HepG2 (cell line): ENCODE data around the gene ETV5. TPM values are rescaled to one million over a fixed set of nuclear protein-coding genes. Genes with fewer than 3 reads are reported as not detected.

Experiments used
- ATAC-seq: fragments of 200-7000 bp; cut with Tn5 transposase; 3 replicates; pipeline ENCODE4 v1.9.1; 2020; ENCODE audit warnings: mild to moderate bottlenecking, moderate library complexity
- BruUV-seq: library from RNA; stranded (reverse); fragments of 400-500 nt; replicated peaks from 2 replicates; lab custom pipeline; 2021; lab: Mats Ljungman, UMichigan
- CTCF ChIA-PET: fragments of 300-600 bp; formaldehyde crosslinking; extraction: SDS; loops from one replicate; lab custom pipeline; 2021; ENCODE audit warnings: low total read pairs, inconsistent platforms, low intra/inter-chr PET ratio; lab: Yijun Ruan, JAX
- POLR2A ChIA-PET: fragments of 350-600 bp; sonication (Branson Sonifier 250); formaldehyde crosslinking; loops from one replicate; lab custom pipeline; 2020; ENCODE audit warnings: antibody characterized with exemption, inconsistent platforms; lab: Yijun Ruan, JAX
- DNase-seq: peaks from one replicate; pipeline ENCODE4 v3.0.0-alpha.2; 2015; ENCODE audit warnings: low spot score
- FAIRE-seq: peaks from 3 replicates; lab custom pipeline; 2011; peaks lifted over from hg19 to GRCh38; lab: Jason Lieb, UNC
- H2AFZ ChIP-seq: one replicate; pipeline ENCODE4 v1.6.1; 2011; ENCODE audit warnings: low read length, inconsistent platforms
- H3K27ac ChIP-seq: fragments of 300-600 bp; 3 replicates; pipeline ENCODE4 v1.8.0; 2011; ENCODE audit warnings: mixed run types, mild to moderate bottlenecking, mixed read lengths, low read length, inconsistent platforms; ENCODE audit not compliant: insufficient read depth; ENCODE audit errors: extremely low read length
- H3K27me3 ChIP-seq, 2 experiments: fragments of 200-600 bp in 1 of 2; 2 replicates in 1 of 2; 3 replicates in 1 of 2; pipeline versions ENCODE4 v1.6.0 to v1.8.0; 2011; ENCODE audit warnings: low read length in 2 of 2, mild to moderate bottlenecking in 2 of 2, moderate library complexity in 2 of 2, inconsistent platforms in 1 of 2; ENCODE audit not compliant: insufficient read depth in 2 of 2, control insufficient read depth in 1 of 2
- H3K36me3 ChIP-seq, 2 experiments: fragments of 200-600 bp in 1 of 2; replicated peaks in 1 of 2; 2 replicates in 1 of 2; 3 replicates in 1 of 2; pipeline versions ENCODE4 v1.5.1 to v1.8.0; 2011; ENCODE audit warnings: low read length in 2 of 2, inconsistent platforms in 1 of 2; ENCODE audit not compliant: insufficient read depth in 2 of 2, control insufficient read depth in 1 of 2
- H3K4me1 ChIP-seq: 2 replicates; pipeline ENCODE4 v1.5.1; 2012; ENCODE audit warnings: low read length, inconsistent platforms; ENCODE audit not compliant: insufficient read depth
- H3K4me2 ChIP-seq: 2 replicates; pipeline ENCODE4 v1.6.0; 2011; ENCODE audit warnings: low read depth, low read length, inconsistent platforms
- H3K4me3 ChIP-seq, 3 experiments: fragments of 200-600 bp in 1 of 3; sonication (generic), shearing (Covaris generic) in 1 of 3; replicated peaks in 1 of 3; 2 replicates each; pipeline ENCODE4 v1.5.1; 2011 to 2016; ENCODE audit warnings: low read length in 3 of 3, inconsistent platforms in 2 of 3, low read depth in 2 of 3, mild to moderate bottlenecking in 2 of 3, control low read depth in 1 of 3, mixed read lengths in 1 of 3; ENCODE audit not compliant: insufficient read depth in 1 of 3
- H3K79me2 ChIP-seq: one replicate; pipeline ENCODE4 v1.6.1; 2011; ENCODE audit warnings: low read length, inconsistent platforms; ENCODE audit not compliant: insufficient read depth
- H3K9ac ChIP-seq: 2 replicates; pipeline ENCODE4 v1.6.0; 2011; ENCODE audit warnings: mild to moderate bottlenecking, low read depth, low read length, inconsistent platforms; ENCODE audit not compliant: insufficient read depth
- H3K9me3 ChIP-seq: 2 replicates; pipeline ENCODE4 v1.5.1; 2012; ENCODE audit warnings: mild to moderate bottlenecking, low read length
- H4K20me1 ChIP-seq: 2 replicates; pipeline ENCODE4 v1.6.0; 2011; ENCODE audit warnings: inconsistent platforms, mild to moderate bottlenecking, low read length, moderate library complexity; ENCODE audit not compliant: insufficient read depth
- FOXA3 ChIP-seq: IDR thresholded peaks from 2 replicates; pipeline ENCODE4 v1.6.1; 2016; ENCODE audit warnings: missing genetic modification reagents, missing compliant biosample characterization
- FOXP1 ChIP-seq, 2 experiments: fragments of 450-650 bp in 1 of 2; IDR thresholded peaks; 2 replicates each; pipeline ENCODE4 v1.6.1; 2017 to 2018; ENCODE audit warnings: antibody characterized with exemption in 1 of 2
- GABPA ChIP-seq, 2 experiments: IDR thresholded peaks; 2 replicates each; pipeline ENCODE4 v1.6.1; 2011 to 2016; ENCODE audit warnings: low read depth in 2 of 2, low read length in 1 of 2, missing biosample characterization in 1 of 2, missing genetic modification characterization in 1 of 2
- HNF4G ChIP-seq, 2 experiments: sonication (generic) in 1 of 2; formaldehyde crosslinking in 1 of 2; IDR thresholded peaks; 2 replicates each; pipeline versions ENCODE4 v1.4.0 to v1.6.1; 2011 to 2020; ENCODE audit warnings: borderline replicate concordance in 2 of 2, low read depth in 2 of 2, mild to moderate bottlenecking in 2 of 2, low read length in 1 of 2, missing genetic modification reagents in 1 of 2, moderate library complexity in 1 of 2
- RARA ChIP-seq: IDR thresholded peaks from 2 replicates; pipeline ENCODE4 v1.6.1; 2016; ENCODE audit warnings: missing genetic modification reagents, missing compliant biosample characterization
- SAP130 ChIP-seq: IDR thresholded peaks from 2 replicates; pipeline ENCODE4 v1.6.1; 2016; ENCODE audit warnings: low read depth
- SKI ChIP-seq: fragments of 450-650 bp; IDR thresholded peaks from one replicate; pipeline ENCODE4 v1.6.1; 2018; ENCODE audit warnings: mild to moderate bottlenecking; ENCODE audit not compliant: partially characterized antibody
- SOX5 ChIP-seq: IDR thresholded peaks from 2 replicates; pipeline ENCODE4 v1.6.1; 2016; ENCODE audit warnings: borderline replicate concordance
- TCF7 ChIP-seq: sonication (generic); IDR thresholded peaks from 2 replicates; pipeline ENCODE4 v1.6.1; 2016; ENCODE audit warnings: antibody characterized with exemption, low read depth
- TRIM24 ChIP-seq: sonication (generic); formaldehyde crosslinking; IDR thresholded peaks from 2 replicates; pipeline ENCODE4 v1.8.0; 2022; ENCODE audit warnings: mild to moderate bottlenecking, missing genetic modification reagents
- ZFX ChIP-seq: sonication (generic); formaldehyde crosslinking; IDR thresholded peaks from 2 replicates; pipeline ENCODE4 v1.4.0; 2020; ENCODE audit warnings: mild to moderate bottlenecking, low read depth, missing genetic modification reagents, moderate library complexity
- ZNF138 ChIP-seq: sonication (generic); formaldehyde crosslinking; IDR thresholded peaks from 2 replicates; pipeline ENCODE4 v1.5.0; 2020; ENCODE audit warnings: mild to moderate bottlenecking, low read depth, missing genetic modification reagents
- WGBS: methylation state at CpG from one replicate; pipeline ENCODE4 v1.1.6; 2017; ENCODE audit warnings: low lambda C conversion rate; 5-methylcytosine and 5-hydroxymethylcytosine counted together
- in situ Hi-C: cut with HindIII; loops from 2 replicates; pipeline ENCODE4 v1.10.0; 2017; ENCODE audit warnings: low pct_unique_long_range_greater_than_20kb; ENCODE audit not compliant: extremely low pct_ligation_motif_present
- intact Hi-C: fragments of 100-400 bp; cut with micrococcal nuclease; formaldehyde crosslinking; loops from one replicate; pipeline ENCODE4 v1.10.0; 2022; ENCODE audit not compliant: unreplicated experiment
- polyA plus RNA-seq, 8 experiments: library from polyadenylated mRNA; depleted of rRNA in 3 of 8; stranded (reverse) in 7 of 8; unstranded in 1 of 8; fragments of >200 nt; fragmentation: Illumina TruSeq in 4 of 8; extraction: Trizol in 4 of 8; gene quantifications; 2 replicates each; pipeline versions ENCODE4 v1.2.1 to v1.2.3, GENCODE V29; 2011 to 2016; ENCODE audit warnings: low read depth in 4 of 8, missing spikeins in 1 of 8, mixed read lengths in 1 of 8; ENCODE audit not compliant: insufficient read depth in 1 of 8
- total RNA-seq, 5 experiments: library from RNA; depleted of rRNA; stranded (reverse); fragments of >200 nt; fragmentation: Illumina TruSeq; extraction: Trizol; gene quantifications; 2 replicates each; pipeline ENCODE4 v1.2.3, GENCODE V29; 2016; ENCODE audit warnings: low read depth in 1 of 5
- TF ChIP-seq, protein P1 (sequence below): sonication (generic); formaldehyde crosslinking; IDR thresholded peaks from 2 replicates; pipeline ENCODE4 v1.5.0; 2020; ENCODE audit warnings: mild to moderate bottlenecking, missing genetic modification reagents, moderate library complexity
- TF ChIP-seq, protein P2 (sequence below): IDR thresholded peaks from 2 replicates; pipeline ENCODE4 v1.6.1; 2012; ENCODE audit warnings: inconsistent platforms
- TF ChIP-seq, protein P3 (sequence below): sonication (generic); formaldehyde crosslinking; IDR thresholded peaks from 2 replicates; pipeline ENCODE4 v1.4.0; 2020; ENCODE audit warnings: missing genetic modification reagents

ETV5 gene
- total and polyA plus RNA-seq, 2 of the 13 experiments (the other 11 are each of a cell fraction or from before 2014, with no cell fraction given) = 52.9 to 57.2 TPM

DNA sequence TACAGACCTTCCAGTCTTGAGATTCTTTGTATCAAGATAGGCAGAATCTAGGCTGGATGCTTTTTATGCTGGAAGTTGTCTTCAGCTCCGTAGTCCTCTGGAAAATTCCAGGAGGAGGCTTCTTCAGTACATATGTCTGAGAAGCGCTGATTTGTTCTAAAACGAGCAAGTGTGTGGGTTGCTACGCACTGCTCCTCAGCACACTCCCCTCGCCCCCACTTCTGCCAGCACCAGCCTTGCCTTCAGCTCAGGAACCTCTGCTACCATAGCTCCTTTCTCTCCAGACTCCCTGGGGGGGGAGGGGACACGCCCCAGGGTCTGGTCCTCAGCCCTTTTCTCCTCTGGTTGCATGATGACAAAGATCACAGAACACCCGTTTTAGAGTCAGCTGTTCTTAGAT is 95.6 kb downstream of the ETV5 start:
- no peak for FAIRE-seq
- TF ChIP-seq ZNF138 (CRISPR knock-in tag) (no peak), ZFX (CRISPR knock-in tag) (no peak), FOXA3 (no peak)
- Histone ChIP-seq H3K79me2 (no peaks in the 10 kb centered on the region), H3K9me3 (no peaks in the 10 kb centered on the region), H3K9ac (no peak overlapping the region), H3K4me1 (peaks cover 13% of the 10 kb centered on the region; the same call in 1 of the 2 replicates), H2AFZ (no peak overlapping the region), H3K4me3 (no peak overlapping the region), H3K27ac (no peak overlapping the region), H3K4me2 (no peak overlapping the region), H3K36me3 (no peaks in the 10 kb centered on the region), H3K27me3 (peaks cover 2 to 3% of the 10 kb centered on the region in 2 experiments; a peak in 3 of 5 replicates), H4K20me1 (no peaks in the 10 kb centered on the region)
- in situ Hi-C loops = no loop called here
- no peak for ATAC-seq
- 47% methylated on average over 7 of the region's 7 CpGs for WGBS
- intact Hi-C loops = no loop called here
- ChIA-PET POLR2A (no interaction called here), CTCF (no interaction called here)
- BruUV-seq = no TSS peak
- DNase-seq = no peak

DNA sequence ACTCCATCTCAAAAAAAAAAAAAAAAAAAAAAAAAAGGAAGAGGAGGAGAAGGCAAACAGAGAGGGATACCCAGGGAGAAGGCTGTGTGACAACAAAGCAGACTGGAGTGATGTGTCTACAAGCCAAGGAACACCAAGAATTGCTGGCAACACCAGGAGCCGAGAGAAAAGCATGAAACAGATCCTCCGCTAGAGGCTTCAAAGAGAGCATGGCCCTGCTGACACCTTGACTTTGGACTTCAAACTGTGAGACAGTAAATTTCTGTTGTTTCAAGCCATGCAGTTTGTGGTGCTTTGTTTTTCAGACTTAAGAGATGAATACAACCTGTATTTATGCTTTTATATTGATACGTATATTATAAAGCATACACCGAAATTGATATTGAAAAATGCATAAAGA is 96.8 kb downstream of the ETV5 start:
- BruUV-seq = no TSS peak
- H3K4me2 ChIP-seq = peak overlapping the region; percentile 3; the same call in 1 of the 2 replicates
- no peak overlapping the region for H3K27ac ChIP-seq
- DNase-seq = peak; percentile 57
- POLR2A ChIA-PET = no interaction called here
- H3K4me1 ChIP-seq = peaks cover 13% of the 10 kb centered on the region; the same call in 1 of the 2 replicates
- H3K9me3 ChIP-seq = no peaks in the 10 kb centered on the region
- H3K27me3 ChIP-seq = peaks cover 0 to 2% of the 10 kb centered on the region in 2 experiments; a peak in 3 of 5 replicates
- no peaks in the 10 kb centered on the region for H3K79me2 ChIP-seq
- CTCF ChIA-PET = no interaction called here
- intact Hi-C loops (no loop called here), in situ Hi-C loops (no loop called here)
- no peak overlapping the region for H2AFZ ChIP-seq
- 25% methylated on average over 4 of the region's 4 CpGs for WGBS
- H3K9ac ChIP-seq = no peak overlapping the region
- H4K20me1 ChIP-seq = no peaks in the 10 kb centered on the region
- peak; percentile 80 for FAIRE-seq
- no peak overlapping the region for H3K4me3 ChIP-seq
- ATAC-seq = peak; percentile 89
- no peaks in the 10 kb centered on the region for H3K36me3 ChIP-seq
- TF ChIP-seq FOXP1 (IDR thresholded peaks at IDR 0.05) (no peak), FOXP1 (CRISPR knock-in tag; IDR thresholded peaks at IDR 0.05) (peak; percentile 8; the same call in 1 of the 2 replicates), TRIM24 (CRISPR knock-in tag) (no peak), RARA (CRISPR knock-in tag) (peak; percentile 51), HNF4G (IDR thresholded peaks at IDR 0.05; ENCODE audit: borderline replicate concordance, low read depth, low read length) (peak; percentile 66; the same call in 1 of the 2 replicates), HNF4G (CRISPR knock-in tag; IDR thresholded peaks at IDR 0.05; ENCODE audit: borderline replicate concordance, low read depth) (no peak), SAP130 (CRISPR knock-in tag) (0 out of 2 replicates have a peak, but pooled peaks have one; percentile 18), SKI (peak; percentile 74), GABPA (IDR thresholded peaks at IDR 0.05; ENCODE audit: low read depth, low read length) (no peak), GABPA (CRISPR knock-in tag; IDR thresholded peaks at IDR 0.05; ENCODE audit: low read depth) (no peak), SOX5 (peak; percentile 47; the same call in 1 of the 2 replicates), TCF7 (peak; percentile 36; the same call in 1 of the 2 replicates)
- TF ChIP-seq, protein P1, sequence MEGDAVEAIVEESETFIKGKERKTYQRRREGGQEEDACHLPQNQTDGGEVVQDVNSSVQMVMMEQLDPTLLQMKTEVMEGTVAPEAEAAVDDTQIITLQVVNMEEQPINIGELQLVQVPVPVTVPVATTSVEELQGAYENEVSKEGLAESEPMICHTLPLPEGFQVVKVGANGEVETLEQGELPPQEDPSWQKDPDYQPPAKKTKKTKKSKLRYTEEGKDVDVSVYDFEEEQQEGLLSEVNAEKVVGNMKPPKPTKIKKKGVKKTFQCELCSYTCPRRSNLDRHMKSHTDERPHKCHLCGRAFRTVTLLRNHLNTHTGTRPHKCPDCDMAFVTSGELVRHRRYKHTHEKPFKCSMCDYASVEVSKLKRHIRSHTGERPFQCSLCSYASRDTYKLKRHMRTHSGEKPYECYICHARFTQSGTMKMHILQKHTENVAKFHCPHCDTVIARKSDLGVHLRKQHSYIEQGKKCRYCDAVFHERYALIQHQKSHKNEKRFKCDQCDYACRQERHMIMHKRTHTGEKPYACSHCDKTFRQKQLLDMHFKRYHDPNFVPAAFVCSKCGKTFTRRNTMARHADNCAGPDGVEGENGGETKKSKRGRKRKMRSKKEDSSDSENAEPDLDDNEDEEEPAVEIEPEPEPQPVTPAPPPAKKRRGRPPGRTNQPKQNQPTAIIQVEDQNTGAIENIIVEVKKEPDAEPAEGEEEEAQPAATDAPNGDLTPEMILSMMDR (CRISPR knock-in tag) = peak; percentile 44
- TF ChIP-seq, protein P2, sequence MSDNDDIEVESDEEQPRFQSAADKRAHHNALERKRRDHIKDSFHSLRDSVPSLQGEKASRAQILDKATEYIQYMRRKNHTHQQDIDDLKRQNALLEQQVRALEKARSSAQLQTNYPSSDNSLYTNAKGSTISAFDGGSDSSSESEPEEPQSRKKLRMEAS = 0 out of 2 replicates have a peak, but pooled peaks have one; percentile 39
- TF ChIP-seq, protein P3, sequence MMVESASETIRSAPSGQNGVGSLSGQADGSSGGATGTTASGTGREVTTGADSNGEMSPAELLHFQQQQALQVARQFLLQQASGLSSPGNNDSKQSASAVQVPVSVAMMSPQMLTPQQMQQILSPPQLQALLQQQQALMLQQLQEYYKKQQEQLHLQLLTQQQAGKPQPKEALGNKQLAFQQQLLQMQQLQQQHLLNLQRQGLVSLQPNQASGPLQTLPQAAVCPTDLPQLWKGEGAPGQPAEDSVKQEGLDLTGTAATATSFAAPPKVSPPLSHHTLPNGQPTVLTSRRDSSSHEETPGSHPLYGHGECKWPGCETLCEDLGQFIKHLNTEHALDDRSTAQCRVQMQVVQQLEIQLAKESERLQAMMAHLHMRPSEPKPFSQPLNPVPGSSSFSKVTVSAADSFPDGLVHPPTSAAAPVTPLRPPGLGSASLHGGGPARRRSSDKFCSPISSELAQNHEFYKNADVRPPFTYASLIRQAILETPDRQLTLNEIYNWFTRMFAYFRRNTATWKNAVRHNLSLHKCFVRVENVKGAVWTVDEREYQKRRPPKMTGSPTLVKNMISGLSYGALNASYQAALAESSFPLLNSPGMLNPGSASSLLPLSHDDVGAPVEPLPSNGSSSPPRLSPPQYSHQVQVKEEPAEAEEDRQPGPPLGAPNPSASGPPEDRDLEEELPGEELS (CRISPR knock-in tag) = 0 out of 2 replicates have a peak, but pooled peaks have one; percentile 25
